GM12872 (cell line): ENCODE measurements around the gene MTERF4.

Experiments used
- TF ChIP-seq, protein P1 (sequence below): IDR thresholded peaks from 3 replicates; pipeline ENCODE4 v1.5.1; 2011; ENCODE audit warnings: low read depth, mild to moderate bottlenecking, low read length, moderate library complexity; ENCODE audit not compliant: insufficient read depth

The MTERF4 gene

DNA sequence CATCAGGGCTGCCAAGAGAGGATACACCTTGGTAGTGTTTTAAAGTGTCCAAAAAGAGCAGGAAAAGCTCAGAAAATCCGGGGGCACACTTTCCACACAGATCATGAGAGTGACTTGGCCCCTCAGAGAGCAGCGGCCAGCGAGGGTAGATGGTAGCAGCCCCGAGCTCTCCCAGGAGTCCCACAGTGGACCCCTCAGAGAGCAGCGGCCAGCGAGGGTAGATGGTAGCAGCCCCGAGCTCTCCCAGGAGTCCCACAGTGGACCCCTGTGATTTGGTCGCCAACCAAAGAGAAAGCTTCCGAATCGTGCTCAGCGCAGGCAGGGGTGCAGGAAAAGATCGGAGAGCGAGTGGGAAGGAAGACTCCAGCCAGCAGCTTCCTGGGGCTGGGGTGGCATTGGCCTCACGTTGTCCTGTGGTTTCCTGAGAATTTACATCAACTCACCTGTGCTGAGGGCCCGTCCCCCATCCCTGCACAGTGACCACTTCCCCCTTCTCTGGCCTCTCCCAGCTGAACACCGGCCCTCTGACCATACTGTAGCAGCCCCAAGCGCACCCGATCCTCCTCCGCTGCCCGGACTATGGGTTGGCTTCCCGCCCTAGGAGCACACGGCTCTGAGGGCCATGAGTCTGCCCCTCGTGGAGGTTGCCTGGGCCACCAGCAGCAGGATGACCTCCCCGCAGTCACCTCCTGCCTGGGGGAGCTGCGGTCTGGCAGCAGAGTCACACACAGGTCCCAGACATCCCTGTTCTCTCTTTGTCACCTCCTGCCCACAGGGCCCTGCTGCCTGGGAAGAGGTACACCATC is 33.7 kb downstream of the MTERF4 start:
- TF ChIP-seq, protein P1, sequence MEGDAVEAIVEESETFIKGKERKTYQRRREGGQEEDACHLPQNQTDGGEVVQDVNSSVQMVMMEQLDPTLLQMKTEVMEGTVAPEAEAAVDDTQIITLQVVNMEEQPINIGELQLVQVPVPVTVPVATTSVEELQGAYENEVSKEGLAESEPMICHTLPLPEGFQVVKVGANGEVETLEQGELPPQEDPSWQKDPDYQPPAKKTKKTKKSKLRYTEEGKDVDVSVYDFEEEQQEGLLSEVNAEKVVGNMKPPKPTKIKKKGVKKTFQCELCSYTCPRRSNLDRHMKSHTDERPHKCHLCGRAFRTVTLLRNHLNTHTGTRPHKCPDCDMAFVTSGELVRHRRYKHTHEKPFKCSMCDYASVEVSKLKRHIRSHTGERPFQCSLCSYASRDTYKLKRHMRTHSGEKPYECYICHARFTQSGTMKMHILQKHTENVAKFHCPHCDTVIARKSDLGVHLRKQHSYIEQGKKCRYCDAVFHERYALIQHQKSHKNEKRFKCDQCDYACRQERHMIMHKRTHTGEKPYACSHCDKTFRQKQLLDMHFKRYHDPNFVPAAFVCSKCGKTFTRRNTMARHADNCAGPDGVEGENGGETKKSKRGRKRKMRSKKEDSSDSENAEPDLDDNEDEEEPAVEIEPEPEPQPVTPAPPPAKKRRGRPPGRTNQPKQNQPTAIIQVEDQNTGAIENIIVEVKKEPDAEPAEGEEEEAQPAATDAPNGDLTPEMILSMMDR: no peak

DNA sequence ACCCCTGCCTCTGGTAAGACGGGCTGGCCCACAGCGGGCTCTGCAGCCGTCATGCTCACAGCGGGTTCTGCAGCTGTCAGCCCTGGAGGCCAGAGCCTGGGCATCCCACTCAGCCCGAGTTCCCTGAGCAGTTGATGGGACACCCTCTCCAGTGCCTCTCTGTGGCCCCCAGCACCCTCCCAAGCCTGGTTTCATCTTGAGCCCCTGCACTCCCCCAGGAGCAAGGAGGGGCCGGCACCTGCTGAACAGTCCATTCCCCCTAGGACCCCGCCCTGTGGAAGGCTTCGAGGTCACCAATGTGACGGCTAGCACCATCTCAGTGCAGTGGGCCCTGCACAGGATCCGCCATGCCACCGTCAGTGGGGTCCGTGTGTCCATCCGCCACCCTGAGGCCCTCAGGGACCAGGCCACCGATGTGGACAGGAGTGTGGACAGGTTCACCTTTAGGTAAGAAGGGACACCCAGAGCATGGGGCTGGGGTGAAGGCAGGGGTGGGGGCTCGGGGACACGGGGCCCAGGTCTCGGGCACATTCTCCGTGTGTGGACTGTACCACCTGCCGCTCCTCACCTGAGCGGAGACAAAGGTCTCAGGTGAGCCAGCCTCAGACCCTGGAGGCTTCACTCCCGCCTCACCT is 34.5 kb downstream of the MTERF4 start:
- TF ChIP-seq, protein P1: no peak

DNA sequence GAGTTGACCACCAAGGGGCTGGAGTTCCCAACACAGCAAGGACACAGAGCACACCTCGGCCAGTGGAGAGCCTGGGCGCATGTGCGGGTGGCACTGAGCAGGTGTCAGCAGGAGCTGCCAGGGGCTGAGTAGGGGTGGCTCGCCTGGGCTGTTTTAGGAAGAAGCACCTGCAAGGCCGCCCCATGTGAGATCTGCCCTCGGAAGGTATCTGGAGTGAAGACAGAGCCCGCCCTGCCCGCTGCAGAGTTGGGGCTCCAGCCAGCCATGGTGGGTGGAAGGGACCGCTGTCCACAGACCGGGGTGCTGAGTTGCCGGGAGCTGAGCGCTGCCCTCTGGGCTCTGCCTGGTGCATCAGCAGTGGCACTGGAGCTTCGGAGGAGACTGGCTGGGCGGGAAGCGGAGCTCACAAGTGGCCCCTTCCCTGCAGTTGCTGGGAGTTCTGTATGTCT is 35.2 kb downstream of the MTERF4 start:
- TF ChIP-seq, protein P1: no peak

DNA sequence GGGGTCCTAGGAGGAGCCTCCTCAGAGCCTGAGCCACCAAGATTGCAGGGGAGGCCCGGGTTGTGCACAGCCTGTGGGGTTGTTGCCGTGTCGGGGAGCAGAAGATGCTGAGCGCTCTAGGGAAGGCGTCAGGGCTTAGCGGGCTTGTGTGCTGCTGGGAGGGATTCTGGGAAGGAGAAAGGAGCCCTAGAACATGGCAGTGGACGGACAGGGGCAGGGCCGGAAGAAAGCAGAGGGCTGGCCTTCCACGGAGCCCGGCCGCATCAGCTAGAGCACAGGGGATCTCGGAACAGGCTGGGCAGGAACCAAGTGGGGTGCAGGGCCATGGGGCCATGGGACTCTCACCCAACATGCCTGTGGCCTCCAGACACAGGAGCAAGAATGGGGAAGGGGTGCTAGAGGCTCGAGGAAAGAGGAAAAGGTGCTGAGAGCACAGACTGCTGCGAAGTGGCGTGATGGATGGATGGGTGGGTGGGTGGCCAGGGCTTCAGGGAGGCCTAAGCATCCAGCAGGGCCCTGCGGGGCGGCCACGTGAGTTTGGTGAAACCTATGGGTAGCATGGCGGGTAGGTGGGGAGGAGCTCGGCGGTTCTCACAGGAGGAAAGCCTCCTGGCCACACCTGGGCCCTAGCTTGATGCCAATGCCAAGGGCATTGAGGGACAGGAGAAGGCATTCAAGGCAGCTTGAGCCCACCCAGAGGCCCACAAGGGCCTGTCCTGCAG is 35.8 kb downstream of the MTERF4 start:
- TF ChIP-seq, protein P1: no peak

DNA sequence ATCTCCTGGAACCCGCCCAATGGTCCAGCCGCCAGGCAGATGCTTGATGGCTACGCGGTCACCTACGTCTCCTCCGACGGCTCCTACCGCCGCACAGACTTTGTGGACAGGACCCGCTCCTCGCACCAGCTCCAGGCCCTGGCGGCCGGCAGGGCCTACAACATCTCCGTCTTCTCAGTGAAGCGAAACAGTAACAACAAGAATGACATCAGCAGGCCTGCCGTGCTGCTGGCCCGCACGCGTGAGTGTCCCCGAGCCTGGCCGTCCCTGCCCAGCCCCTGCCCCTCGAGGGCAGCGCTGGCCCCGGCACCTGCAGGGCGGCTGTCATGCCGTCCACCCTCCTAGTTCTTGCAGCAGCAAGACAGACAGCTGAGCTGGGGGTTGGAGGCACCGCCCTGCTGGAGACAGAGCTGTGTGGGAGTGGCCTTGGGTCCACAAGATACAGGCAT is 36.7 kb downstream of the MTERF4 start:
- TF ChIP-seq, protein P1: no peak

DNA sequence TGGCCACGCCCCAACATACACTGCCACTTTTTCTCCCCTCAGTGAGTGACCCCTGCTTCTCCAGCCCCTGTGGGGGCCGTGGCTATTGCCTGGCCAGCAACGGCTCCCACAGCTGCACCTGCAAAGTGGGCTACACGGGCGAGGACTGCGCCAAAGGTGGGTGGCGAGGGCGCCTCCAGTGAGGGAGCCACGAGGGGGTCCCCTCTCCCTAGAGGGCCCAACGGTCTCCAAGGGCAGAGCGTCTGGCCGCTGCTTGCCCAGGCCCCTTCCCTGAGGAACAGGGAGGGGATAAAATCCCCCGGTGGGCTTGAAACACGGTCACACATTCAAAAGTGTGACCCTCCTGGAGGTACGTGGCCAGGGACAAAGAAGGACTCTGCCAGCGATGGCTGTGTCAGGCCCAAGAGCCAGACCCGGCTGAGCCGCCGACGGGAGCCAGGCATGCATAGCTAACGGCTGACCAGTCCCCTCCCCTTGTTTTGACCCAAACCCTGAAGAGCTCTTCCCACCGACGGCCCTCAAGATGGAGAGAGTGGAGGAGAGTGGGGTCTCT is 37.2 kb downstream of the MTERF4 start:
- TF ChIP-seq, protein P1: no peak
